GM23338 (cell line): ENCODE measurements around the gene PRRG1. TPM values are rescaled to one million over a fixed set of nuclear protein-coding genes. Genes with fewer than 3 reads are reported as not detected.

ENCODE experiments used
- EZH2 ChIP-seq: fragments of 200-600 bp; sonication (generic); IDR thresholded peaks from one replicate; pipeline ENCODE4 v1.8.0; 2017; ENCODE audit warnings: antibody characterized with exemption, mild to moderate bottlenecking, low read depth; ENCODE audit not compliant: unreplicated experiment
- EZH2phosphoT487 ChIP-seq: fragments of 200-600 bp; sonication (generic); IDR thresholded peaks from one replicate; pipeline ENCODE4 v1.8.1; 2018; ENCODE audit warnings: antibody characterized with exemption; ENCODE audit not compliant: unreplicated experiment
- JUNB ChIP-seq: IDR thresholded peaks from one replicate; pipeline ENCODE4 v1.6.1; 2016; ENCODE audit warnings: antibody characterized with exemption; ENCODE audit not compliant: unreplicated experiment
- NANOG ChIP-seq: IDR thresholded peaks from 2 replicates; pipeline ENCODE4 v1.6.1; 2016; ENCODE audit warnings: antibody characterized with exemption, borderline replicate concordance
- POLR2AphosphoS5 ChIP-seq: IDR thresholded peaks from 2 replicates; pipeline ENCODE4 v1.6.1; 2016; ENCODE audit warnings: antibody characterized with exemption, low read depth
- STAT1 ChIP-seq: IDR thresholded peaks from one replicate; pipeline ENCODE4 v1.6.1; 2016; ENCODE audit warnings: antibody characterized with exemption; ENCODE audit not compliant: unreplicated experiment
- polyA plus RNA-seq: library from polyadenylated mRNA; unstranded; fragments of >200 nt; fragmentation: Nextera tagmentation; extraction: Ambion mirVana; gene quantifications from 2 replicates; pipeline ENCODE4 v1.2.1, GENCODE V29; 2016
- total RNA-seq: library from RNA; depleted of rRNA; stranded (reverse); fragments of >200 nt; shearing (Covaris generic); gene quantifications from 2 replicates; pipeline ENCODE4 v1.2.3, GENCODE V29; 2014
- TF ChIP-seq, protein P1 (sequence below): fragments of 250-450 bp; sonication (Bioruptor Pico); IDR thresholded peaks from 2 replicates; pipeline ENCODE4 v1.5.0; 2020; ENCODE audit warnings: mild to moderate bottlenecking, moderate library complexity
- TF ChIP-seq, protein P2 (sequence below): IDR thresholded peaks from 2 replicates; pipeline ENCODE4 v1.6.1; 2016; ENCODE audit warnings: antibody characterized with exemption
- TF ChIP-seq, protein P3 (sequence below), 2 experiments: fragments of 200-600 bp in 1 of 2; sonication (generic) in 1 of 2; conservative IDR thresholded peaks; 2 replicates each; pipeline versions ENCODE4 v1.5.1 to v1.6.1; 2016 to 2017; ENCODE audit warnings: antibody characterized with exemption in 2 of 2, low read depth in 2 of 2, mild to moderate bottlenecking in 2 of 2, moderate library complexity in 1 of 2

Gene PRRG1
- total and polyA plus RNA-seq, 2 experiments from 2014 or later: 3.8 to 10.8 TPM

DNA sequence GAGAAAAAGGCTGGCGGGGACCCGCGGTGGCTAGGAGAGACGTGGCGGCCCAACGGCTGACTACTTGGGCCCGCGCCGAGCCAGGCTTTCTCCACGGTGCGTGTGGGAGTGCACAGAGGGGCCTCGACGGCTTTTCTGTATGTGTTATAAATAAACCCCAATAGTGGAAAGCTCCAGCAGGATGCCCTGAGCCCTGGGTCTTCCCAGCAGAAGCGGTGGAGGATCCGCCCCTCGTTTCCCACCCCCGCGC is 268 bp upstream of the PRRG1 start (continued):
- TF ChIP-seq, protein P1, sequence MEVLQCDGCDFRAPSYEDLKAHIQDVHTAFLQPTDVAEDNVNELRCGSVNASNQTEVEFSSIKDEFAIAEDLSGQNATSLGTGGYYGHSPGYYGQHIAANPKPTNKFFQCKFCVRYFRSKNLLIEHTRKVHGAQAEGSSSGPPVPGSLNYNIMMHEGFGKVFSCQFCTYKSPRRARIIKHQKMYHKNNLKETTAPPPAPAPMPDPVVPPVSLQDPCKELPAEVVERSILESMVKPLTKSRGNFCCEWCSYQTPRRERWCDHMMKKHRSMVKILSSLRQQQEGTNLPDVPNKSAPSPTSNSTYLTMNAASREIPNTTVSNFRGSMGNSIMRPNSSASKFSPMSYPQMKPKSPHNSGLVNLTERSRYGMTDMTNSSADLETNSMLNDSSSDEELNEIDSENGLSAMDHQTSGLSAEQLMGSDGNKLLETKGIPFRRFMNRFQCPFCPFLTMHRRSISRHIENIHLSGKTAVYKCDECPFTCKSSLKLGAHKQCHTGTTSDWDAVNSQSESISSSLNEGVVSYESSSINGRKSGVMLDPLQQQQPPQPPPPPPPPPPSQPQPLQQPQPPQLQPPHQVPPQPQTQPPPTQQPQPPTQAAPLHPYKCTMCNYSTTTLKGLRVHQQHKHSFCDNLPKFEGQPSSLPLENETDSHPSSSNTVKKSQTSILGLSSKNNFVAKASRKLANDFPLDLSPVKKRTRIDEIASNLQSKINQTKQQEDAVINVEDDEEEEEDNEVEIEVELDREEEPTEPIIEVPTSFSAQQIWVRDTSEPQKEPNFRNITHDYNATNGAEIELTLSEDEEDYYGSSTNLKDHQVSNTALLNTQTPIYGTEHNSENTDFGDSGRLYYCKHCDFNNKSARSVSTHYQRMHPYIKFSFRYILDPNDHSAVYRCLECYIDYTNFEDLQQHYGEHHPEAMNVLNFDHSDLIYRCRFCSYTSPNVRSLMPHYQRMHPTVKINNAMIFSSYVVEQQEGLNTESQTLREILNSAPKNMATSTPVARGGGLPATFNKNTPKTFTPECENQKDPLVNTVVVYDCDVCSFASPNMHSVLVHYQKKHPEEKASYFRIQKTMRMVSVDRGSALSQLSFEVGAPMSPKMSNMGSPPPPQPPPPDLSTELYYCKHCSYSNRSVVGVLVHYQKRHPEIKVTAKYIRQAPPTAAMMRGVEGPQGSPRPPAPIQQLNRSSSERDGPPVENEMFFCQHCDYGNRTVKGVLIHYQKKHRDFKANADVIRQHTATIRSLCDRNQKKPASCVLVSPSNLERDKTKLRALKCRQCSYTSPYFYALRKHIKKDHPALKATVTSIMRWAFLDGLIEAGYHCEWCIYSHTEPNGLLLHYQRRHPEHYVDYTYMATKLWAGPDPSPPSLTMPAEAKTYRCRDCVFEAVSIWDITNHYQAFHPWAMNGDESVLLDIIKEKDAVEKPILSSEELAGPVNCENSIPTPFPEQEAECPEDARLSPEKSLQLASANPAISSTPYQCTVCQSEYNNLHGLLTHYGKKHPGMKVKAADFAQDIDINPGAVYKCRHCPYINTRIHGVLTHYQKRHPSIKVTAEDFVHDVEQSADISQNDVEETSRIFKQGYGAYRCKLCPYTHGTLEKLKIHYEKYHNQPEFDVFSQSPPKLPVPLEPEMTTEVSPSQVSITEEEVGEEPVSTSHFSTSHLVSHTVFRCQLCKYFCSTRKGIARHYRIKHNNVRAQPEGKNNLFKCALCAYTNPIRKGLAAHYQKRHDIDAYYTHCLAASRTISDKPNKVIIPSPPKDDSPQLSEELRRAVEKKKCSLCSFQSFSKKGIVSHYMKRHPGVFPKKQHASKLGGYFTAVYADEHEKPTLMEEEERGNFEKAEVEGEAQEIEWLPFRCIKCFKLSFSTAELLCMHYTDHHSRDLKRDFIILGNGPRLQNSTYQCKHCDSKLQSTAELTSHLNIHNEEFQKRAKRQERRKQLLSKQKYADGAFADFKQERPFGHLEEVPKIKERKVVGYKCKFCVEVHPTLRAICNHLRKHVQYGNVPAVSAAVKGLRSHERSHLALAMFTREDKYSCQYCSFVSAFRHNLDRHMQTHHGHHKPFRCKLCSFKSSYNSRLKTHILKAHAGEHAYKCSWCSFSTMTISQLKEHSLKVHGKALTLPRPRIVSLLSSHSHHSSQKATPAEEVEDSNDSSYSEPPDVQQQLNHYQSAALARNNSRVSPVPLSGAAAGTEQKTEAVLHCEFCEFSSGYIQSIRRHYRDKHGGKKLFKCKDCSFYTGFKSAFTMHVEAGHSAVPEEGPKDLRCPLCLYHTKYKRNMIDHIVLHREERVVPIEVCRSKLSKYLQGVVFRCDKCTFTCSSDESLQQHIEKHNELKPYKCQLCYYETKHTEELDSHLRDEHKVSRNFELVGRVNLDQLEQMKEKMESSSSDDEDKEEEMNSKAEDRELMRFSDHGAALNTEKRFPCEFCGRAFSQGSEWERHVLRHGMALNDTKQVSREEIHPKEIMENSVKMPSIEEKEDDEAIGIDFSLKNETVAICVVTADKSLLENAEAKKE: no peak
- TF ChIP-seq NANOG (no peak), STAT1 (no peak), EZH2 (no peak), EZH2phosphoT487 (no peak), JUNB (no peak), POLR2AphosphoS5 (no peak)
- TF ChIP-seq, protein P2, sequence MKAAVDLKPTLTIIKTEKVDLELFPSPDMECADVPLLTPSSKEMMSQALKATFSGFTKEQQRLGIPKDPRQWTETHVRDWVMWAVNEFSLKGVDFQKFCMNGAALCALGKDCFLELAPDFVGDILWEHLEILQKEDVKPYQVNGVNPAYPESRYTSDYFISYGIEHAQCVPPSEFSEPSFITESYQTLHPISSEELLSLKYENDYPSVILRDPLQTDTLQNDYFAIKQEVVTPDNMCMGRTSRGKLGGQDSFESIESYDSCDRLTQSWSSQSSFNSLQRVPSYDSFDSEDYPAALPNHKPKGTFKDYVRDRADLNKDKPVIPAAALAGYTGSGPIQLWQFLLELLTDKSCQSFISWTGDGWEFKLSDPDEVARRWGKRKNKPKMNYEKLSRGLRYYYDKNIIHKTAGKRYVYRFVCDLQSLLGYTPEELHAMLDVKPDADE: no peak
- TF ChIP-seq, protein P3, sequence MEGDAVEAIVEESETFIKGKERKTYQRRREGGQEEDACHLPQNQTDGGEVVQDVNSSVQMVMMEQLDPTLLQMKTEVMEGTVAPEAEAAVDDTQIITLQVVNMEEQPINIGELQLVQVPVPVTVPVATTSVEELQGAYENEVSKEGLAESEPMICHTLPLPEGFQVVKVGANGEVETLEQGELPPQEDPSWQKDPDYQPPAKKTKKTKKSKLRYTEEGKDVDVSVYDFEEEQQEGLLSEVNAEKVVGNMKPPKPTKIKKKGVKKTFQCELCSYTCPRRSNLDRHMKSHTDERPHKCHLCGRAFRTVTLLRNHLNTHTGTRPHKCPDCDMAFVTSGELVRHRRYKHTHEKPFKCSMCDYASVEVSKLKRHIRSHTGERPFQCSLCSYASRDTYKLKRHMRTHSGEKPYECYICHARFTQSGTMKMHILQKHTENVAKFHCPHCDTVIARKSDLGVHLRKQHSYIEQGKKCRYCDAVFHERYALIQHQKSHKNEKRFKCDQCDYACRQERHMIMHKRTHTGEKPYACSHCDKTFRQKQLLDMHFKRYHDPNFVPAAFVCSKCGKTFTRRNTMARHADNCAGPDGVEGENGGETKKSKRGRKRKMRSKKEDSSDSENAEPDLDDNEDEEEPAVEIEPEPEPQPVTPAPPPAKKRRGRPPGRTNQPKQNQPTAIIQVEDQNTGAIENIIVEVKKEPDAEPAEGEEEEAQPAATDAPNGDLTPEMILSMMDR (conservative IDR thresholded peaks at IDR 0.05; ENCODE audit: low read depth in 2 of 2): no peak
